Mesodermal cell (in vitro differentiated cells): Measurements from ENCODE around the gene HMCN2.

ENCODE experiments used
- H3K27ac ChIP-seq: 2 replicates; pipeline ENCODE4 v1.7.0; 2013; ENCODE audit warnings: mild to moderate bottlenecking, low read depth, low read length, moderate library complexity; ENCODE audit not compliant: severe bottlenecking
- H3K36me3 ChIP-seq: 2 replicates; pipeline ENCODE4 v1.7.1; 2013; ENCODE audit warnings: mild to moderate bottlenecking, low read length, moderate library complexity; ENCODE audit not compliant: control insufficient read depth, insufficient read depth
- H3K4me1 ChIP-seq: one replicate; pipeline ENCODE4 v1.7.1; 2013; ENCODE audit warnings: mild to moderate bottlenecking, low read length; ENCODE audit not compliant: insufficient read depth, control insufficient read depth, poor library complexity, severe bottlenecking
- H3K4me3 ChIP-seq: 2 replicates; pipeline ENCODE4 v1.7.0; 2013; ENCODE audit warnings: low read length, control low read depth, mild to moderate bottlenecking; ENCODE audit not compliant: insufficient read depth, poor library complexity, severe bottlenecking; ENCODE audit errors: extremely low read depth
- H3K9me3 ChIP-seq: 2 replicates; pipeline ENCODE4 v1.7.1; 2013; ENCODE audit warnings: mild to moderate bottlenecking, low read length, moderate library complexity; ENCODE audit not compliant: control insufficient read depth
- WGBS, 2 experiments: methylation state at CpG; one replicate each; pipeline ENCODE4 v1.1.5; 2013; ENCODE audit warnings: missing lambda C conversion rate in 2 of 2; ENCODE audit not compliant: insufficient coverage in 2 of 2; 5-methylcytosine and 5-hydroxymethylcytosine counted together

Gene HMCN2

GRCh38 chr9:130447193-130447816, 181.7 kb downstream of the HMCN2 start:
- H3K4me1 ChIP-seq, result peaks cover 30% of the 10 kb centered on the region
- no peaks in the 10 kb centered on the region for H3K9me3 ChIP-seq
- no peaks in the 10 kb centered on the region for H3K36me3 ChIP-seq
- no peak overlapping the region for H3K4me3 ChIP-seq
- WGBS, 2 experiments, result 73 to 81% methylated on average over 6 to 9 of the region's 12 CpGs
- no peak overlapping the region for H3K27ac ChIP-seq

GRCh38 chr9:130448035-130448624, 182.6 kb downstream of the HMCN2 start:
- H3K4me1 ChIP-seq, result peaks cover 30% of the 10 kb centered on the region
- no peaks in the 10 kb centered on the region for H3K9me3 ChIP-seq
- H3K4me3 ChIP-seq, result no peak overlapping the region
- 68 to 79% methylated on average over 8 to 10 of the region's 12 CpGs for WGBS, 2 experiments
- no peaks in the 10 kb centered on the region for H3K36me3 ChIP-seq
- H3K27ac ChIP-seq, result no peak overlapping the region

- H3K4me1 ChIP-seq, result peaks cover 30% of the 10 kb centered on the region
- H3K4me3 ChIP-seq, result no peak overlapping the region
- no peaks in the 10 kb centered on the region for H3K9me3 ChIP-seq
- H3K27ac ChIP-seq, result no peak overlapping the region
- 89 to 96% methylated on average over 6 to 7 of the region's 10 CpGs for WGBS, 2 experiments
- H3K36me3 ChIP-seq, result no peaks in the 10 kb centered on the region
Observed at GRCh38 chr9:130448771-130449603, 183.4 kb downstream of the HMCN2 start.

GRCh38 chr9:130450344-130451003, 184.9 kb downstream of the HMCN2 start:
- H3K4me1 ChIP-seq, result peaks cover 30% of the 10 kb centered on the region
- no peak overlapping the region for H3K27ac ChIP-seq
- H3K9me3 ChIP-seq, result no peaks in the 10 kb centered on the region
- no peak overlapping the region for H3K4me3 ChIP-seq
- no peaks in the 10 kb centered on the region for H3K36me3 ChIP-seq
- WGBS, 2 experiments, result 89% methylated on average over 13 to 15 of the region's 15 CpGs

- Histone ChIP-seq H3K4me1 (peaks cover 30% of the 10 kb centered on the region), H3K9me3 (no peaks in the 10 kb centered on the region), H3K36me3 (no peaks in the 10 kb centered on the region), H3K27ac (no peak overlapping the region), H3K4me3 (no peak overlapping the region)
- WGBS, 2 experiments, result 84 to 86% methylated on average over 12 to 14 of the region's 14 CpGs
Observed at GRCh38 chr9:130451004-130451390, 185.4 kb downstream of the HMCN2 start.

GRCh38 chr9:130451509-130452388, 186.2 kb downstream of the HMCN2 start:
- H3K27ac ChIP-seq, result no peak overlapping the region
- WGBS, 2 experiments, result 78 to 80% methylated on average over 19 of the region's 23 CpGs
- H3K4me1 ChIP-seq, result peaks cover 25% of the 10 kb centered on the region
- no peak overlapping the region for H3K4me3 ChIP-seq
- no peaks in the 10 kb centered on the region for H3K36me3 ChIP-seq
- no peaks in the 10 kb centered on the region for H3K9me3 ChIP-seq

- no peak overlapping the region for H3K27ac ChIP-seq
- WGBS, 2 experiments, result 92 to 95% methylated on average over 2 to 3 of the region's 4 CpGs
- H3K9me3 ChIP-seq, result no peaks in the 10 kb centered on the region
- no peak overlapping the region for H3K4me3 ChIP-seq
- H3K36me3 ChIP-seq, result no peaks in the 10 kb centered on the region
- peaks cover 15% of the 10 kb centered on the region for H3K4me1 ChIP-seq
Observed at GRCh38 chr9:130452835-130453234, 187.3 kb downstream of the HMCN2 start.

GRCh38 chr9:130453487-130453886, 187.9 kb downstream of the HMCN2 start:
- Histone ChIP-seq H3K36me3 (no peaks in the 10 kb centered on the region), H3K9me3 (no peaks in the 10 kb centered on the region), H3K4me1 (peaks cover 9% of the 10 kb centered on the region), H3K4me3 (no peak overlapping the region), H3K27ac (no peak overlapping the region)
- 90 to 91% methylated on average over 6 to 7 of the region's 7 CpGs for WGBS, 2 experiments

GRCh38 chr9:130454096-130454811, 188.7 kb downstream of the HMCN2 start:
- Histone ChIP-seq H3K27ac (no peak overlapping the region), H3K36me3 (no peaks in the 10 kb centered on the region), H3K9me3 (no peaks in the 10 kb centered on the region), H3K4me3 (no peak overlapping the region), H3K4me1 (peaks cover 9% of the 10 kb centered on the region)
- 85 to 93% methylated on average over 6 to 10 of the region's 10 CpGs for WGBS, 2 experiments
